Stimulated activated naive CD4-positive, alpha-beta T cell (primary cell): ENCODE results near the gene MNX1.

Experiments used
- DNase-seq, 6 experiments: peaks; one replicate each; lab custom pipeline; 2025; lab: John Stamatoyannopoulos, UW

MNX1 gene

GRCh38 chr7:157010588-157011332, at the start of gene MNX1:
TSS of gene MNX1 (minus strand) at chr7:157010663. CDS start at chr7:157010350, 313 bp downstream.
- DNase-seq, result peak in 1 of 6 experiments; percentile 9

GRCh38 chr7:157059534-157059933, 49.1 kb upstream of the MNX1 start:
- DNase-seq, result no peak

- no peak for DNase-seq
Measured at GRCh38 chr7:157058701-157059100, 48.2 kb upstream of the MNX1 start.

DNA sequence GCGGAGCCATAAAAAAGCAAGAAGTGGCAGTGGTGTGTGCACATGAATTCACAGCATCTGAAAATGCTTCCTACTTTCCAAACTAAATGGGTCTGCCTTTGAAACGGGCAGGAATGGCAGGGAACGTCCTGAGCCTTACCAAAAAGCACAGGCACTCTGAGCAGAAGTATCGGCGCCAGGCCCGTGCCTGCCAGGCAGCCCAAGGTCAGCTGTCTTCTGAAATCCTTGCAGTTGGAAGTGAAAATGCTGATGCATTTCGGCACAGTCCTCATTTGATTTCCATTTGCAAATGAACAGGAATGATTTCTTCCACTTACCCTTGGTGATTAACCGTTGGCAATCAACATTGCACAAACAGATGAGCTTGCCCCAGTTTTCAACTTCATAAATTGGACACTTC, 47.6 kb upstream of the MNX1 start:
- DNase-seq, result no peak

DNA sequence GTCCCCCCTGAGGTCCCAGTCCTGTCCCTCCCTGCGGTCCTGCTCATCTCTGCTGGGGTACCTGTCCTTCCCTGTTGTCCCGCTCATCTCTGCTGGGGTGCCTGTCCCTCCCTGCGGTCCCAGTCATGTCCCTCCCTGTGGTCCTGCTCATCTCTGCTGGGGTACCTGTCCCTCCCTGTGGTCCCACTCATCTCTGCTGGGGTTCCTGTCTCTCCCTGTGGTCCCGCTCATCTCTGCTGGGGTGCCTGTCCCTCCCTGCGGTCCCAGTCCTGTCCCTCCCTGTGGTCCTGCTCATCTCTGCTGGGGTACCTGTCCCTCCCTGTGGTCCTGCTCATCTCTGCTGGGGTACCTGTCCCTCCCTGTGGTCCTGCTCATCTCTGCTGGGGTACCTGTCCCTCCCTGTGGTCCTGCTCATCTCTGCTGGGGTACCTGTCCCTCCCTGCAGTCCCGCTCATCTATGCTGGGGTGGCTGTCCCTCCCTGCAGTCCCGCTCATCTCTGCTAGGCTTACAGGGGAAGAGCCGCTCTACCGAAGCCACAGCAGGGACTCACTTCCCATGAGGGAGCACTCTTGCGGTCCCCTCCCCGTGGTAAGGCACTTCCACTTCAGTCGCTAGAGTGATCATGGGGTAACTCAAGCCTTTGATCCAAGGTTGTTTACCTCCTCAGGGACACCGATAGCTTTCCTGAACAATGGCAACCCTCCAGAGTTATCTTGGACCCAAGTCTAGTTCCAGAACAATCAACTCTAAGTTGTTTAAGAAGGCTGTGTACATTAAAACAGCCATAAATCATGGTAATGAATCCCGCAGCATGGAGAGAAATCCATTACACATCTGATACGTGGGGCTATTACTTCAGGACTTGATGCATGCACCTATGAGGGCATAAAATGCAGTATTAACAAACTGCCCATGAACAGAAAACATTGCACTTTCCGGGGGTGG, 46.8 kb upstream of the MNX1 start:
- DNase-seq, result no peak

DNA sequence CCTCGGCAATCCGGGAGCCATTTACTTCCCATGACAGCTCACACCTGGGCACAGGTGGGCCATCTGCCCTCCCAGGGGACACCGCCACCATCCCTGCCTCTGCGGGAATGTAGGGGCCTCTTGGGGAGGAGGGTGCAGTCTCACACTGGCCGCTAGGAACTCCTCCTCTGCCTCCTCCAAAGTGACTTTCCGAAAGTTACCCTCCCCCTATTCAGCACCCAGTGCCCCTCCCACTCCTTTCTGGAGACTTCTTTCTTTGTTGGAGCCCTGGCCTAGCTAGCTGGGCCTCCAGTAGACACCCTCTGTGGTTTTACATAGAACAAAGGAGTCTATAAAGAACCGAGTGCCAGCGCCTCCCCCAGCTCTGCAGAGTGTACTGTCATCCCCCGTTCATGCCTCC, 45.8 kb upstream of the MNX1 start:
- no peak for DNase-seq

DNA sequence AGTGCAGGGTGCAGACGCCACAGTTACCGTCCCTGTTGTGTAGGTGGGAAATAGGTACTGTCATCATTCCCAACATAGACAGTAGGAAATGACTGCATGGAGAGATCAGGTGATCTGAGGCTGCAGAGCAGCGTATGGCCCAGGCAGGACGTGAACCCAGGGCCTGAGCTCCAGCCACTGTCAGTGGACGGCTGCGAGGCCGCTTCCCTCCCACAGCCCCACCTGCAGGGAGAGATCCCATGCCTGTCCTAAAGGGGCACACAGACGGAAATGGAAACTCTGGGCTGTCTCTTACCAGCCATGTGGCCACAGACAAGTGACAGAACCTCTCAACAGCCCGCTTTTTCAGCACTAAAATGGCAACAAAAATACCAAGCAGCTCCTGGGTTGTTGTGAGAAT, 44.5 kb upstream of the MNX1 start:
- DNase-seq, result no peak

DNA sequence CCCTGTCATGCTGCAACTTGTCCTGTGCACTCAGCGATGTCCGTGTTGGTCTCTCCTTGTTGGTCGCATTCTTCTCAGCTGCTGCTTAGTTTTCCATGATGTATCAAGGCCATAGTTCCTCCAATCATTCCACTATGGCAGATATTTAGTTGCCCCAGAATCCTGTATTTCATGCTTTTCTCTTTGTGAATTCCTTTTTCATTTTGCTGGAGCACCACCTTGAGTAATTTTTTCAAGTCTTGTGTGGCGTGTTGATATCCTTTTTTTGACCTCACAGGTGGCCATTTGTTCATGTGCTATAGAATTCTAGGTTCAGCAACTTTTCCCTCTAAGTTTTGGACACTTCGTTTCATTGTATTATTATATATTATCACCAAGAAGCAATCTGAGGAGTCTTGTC, 42.7 kb upstream of the MNX1 start:
- DNase-seq, result no peak

DNA sequence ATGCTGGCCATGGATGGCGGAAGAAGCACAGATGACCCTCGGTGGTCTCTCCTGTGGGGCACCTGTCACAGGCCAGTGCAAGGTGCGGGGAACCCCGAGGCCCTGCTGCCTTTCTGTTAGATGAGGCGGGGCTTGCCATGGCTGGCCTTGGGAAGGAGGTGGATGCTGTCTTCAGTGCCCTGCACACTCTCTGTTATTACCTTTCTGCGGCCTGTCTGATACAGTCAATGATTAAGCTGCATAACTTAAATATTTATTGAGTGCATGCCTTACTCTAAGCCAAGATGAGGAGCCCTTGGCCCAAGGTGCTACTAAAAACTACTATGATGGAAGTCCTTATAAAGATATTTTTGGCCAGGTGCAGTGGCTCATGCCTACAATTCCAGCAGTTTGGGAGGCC, 36.7 kb upstream of the MNX1 start:
- DNase-seq, result no peak

- DNase-seq, result no peak
Measured at GRCh38 chr7:157046681-157047080, 36.2 kb upstream of the MNX1 start.

GRCh38 chr7:157044943-157045660, 34.6 kb upstream of the MNX1 start:
- DNase-seq, result no peak

GRCh38 chr7:157044147-157044687, 33.8 kb upstream of the MNX1 start:
- DNase-seq, result no peak

DNA sequence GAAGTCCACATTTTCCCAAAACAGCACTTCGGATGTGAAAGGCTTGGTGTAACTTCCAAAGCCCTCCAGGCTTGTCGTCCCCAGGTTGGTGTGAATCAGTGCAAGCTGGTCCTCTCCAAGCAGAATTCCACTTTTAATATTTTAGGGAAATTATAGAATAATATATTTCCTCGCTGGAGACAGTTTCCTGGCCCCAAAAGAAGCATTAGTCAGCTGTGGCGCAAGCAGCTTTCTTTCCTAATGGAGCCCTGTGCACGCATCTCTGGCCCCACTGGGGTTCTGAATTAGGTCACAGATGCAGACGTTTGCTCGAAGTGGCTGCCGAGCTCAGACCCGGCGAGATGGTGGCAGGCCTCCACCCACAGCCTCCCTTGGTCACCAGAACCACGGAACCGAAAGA, 33.3 kb upstream of the MNX1 start:
- no peak for DNase-seq

DNA sequence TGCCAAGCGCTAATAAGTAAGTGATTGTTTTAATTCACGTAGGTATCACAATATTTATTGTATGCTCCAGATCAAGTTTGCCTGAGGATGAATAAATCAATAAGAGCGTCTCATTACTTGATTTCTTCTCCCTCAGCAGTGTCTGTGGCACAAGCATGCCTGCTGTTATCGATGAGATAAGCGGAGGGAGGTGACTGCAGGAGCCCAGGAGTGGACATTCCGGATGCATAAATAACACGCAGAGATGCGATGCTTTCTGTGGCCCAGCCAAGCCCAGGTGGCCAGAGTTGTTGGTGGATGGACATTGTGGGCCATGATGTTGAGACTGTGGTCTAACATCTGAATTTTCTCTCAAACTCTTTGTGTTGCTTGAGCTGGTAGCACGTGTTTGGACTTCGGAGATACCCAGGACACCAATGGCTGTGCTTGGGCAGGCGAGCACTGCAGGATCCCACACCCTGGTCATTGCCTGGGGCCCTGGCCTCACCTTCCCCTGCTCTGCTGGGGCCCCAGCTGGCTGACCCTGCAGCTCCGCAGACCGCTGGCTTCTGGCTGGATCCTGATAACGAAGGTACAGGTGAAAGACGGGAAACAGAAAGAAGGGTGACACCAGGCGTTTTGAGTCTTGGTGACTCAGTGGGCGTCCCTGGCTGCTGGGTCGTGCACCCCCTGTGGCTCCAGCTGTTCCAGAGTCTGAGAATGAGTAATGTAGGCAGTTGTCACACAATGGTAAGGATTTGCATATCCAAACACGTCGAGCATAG, 31.2 kb upstream of the MNX1 start:
- no peak for DNase-seq

- no peak for DNase-seq
Measured at GRCh38 chr7:157041004-157041403, 30.5 kb upstream of the MNX1 start.

DNA sequence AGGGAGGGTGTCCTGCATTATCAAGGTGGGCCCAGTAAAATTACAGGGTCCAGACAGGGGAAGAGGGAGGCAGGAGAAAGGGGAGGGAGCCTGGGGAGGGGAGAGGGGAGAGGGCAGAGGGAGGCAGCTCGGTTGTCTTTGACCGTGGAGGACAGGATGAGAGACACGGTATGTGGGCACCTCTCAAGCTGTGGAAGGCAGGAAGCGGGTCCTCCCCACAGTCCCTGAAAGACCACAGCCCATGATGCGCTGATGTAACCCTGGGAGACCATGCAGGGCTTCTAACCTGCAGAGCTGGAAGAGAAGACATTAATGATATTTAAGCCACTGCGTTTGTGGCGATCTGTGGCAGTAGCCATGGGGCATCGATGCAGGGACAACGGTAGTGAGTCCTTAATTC, 27.2 kb upstream of the MNX1 start:
- no peak for DNase-seq

DNA sequence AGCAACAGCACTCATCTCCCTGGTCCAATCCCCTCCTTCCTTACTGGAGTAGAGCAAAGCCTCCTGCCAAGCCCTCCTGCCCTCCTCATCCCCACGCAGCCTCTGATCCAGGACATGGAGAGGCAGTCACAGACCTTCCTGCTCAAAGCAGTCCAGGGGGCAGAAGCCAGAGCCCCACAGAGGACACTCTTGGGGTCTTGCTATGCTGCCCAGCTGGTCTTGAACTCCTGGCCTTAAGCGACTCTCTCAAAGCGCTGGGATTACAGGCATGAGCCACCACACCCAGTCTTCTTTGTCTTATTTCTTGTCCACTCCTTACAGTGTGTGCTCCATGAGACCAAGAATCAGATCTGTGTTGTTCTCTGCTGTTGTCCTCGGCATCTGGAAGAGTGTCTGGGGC, 26.6 kb upstream of the MNX1 start:
- DNase-seq, result no peak

- DNase-seq, result no peak
Measured at GRCh38 chr7:157035979-157036378, 25.5 kb upstream of the MNX1 start.

- no peak for DNase-seq
Measured at GRCh38 chr7:157035302-157035701, 24.8 kb upstream of the MNX1 start.

DNA sequence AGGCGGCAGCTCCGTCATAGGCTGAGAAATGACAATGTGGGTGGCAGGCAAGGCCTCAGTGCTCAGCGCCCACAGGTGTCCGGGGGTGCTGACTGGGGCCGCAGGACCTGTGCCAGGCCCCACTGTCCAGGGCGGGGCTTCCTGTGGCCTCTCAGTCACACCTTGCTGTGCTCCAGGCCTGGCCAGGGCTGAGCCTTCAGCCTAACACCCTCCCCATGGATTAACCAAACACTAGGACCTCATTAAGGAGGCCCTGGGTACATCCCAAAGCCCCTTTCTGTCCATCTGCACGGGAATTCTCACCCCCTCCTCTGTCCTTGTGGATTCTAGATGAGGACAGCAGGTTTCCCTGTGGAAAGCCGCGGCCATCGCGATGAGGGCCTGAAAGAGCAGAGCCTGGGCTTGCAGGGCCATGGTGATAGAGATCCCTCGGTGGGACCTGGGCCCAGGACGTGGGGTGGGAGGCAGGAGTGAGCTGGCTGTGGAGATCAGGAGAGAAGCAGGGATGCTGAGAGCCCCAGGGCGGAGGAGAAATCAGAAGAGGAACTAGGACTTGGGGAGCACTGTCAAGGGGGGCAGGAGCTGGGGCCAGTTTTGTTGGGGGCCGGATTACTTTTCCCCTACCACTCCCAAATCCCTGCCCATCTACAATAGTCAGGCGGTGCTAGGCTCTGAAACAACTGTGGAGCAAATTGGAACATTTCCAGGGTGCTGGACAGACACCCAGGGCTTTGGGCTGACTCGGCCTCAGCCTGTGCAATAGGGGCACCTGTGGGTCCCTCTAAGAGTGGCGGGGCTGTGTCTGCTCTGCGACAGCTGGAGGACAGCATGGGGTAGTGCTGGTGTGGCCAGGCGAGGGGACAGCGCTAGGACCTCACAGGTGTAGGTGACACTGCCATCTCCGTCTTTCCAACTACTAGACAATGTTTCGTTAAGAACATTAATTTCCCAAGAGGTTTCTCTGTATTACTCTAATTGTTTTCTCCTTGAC, 23.3 kb upstream of the MNX1 start:
- no peak for DNase-seq
